A673 (cell line): ENCODE measurements around the gene SDCCAG8. TPM values are rescaled to one million over a fixed set of nuclear protein-coding genes. Genes with fewer than 3 reads are reported as not detected.

Experiments
- BruUV-seq: library from RNA; stranded (reverse); fragments of 400-500 nt; replicated peaks from 2 replicates; lab custom pipeline; 2021; lab: Mats Ljungman, UMichigan
- CTCF ChIA-PET: fragments of 300-600 bp; sonication (Branson Sonifier 250); formaldehyde crosslinking; loops from one replicate; lab custom pipeline; 2022; ENCODE audit warnings: antibody characterized with exemption; lab: Charles Lee
- POLR2A ChIA-PET: fragments of 300-600 bp; sonication (Branson Sonifier 250); formaldehyde crosslinking; loops from one replicate; lab custom pipeline; 2022; ENCODE audit warnings: antibody characterized with exemption; ENCODE audit not compliant: low non-redundant PET; lab: Charles Lee
- DNase-seq: peaks from one replicate; pipeline ENCODE4 v3.0.0-alpha.2; 2015; ENCODE audit warnings: low spot score
- H3K27ac ChIP-seq: fragments of 200-600 bp; sonication (generic); 2 replicates; pipeline ENCODE4 v1.5.1; 2016; ENCODE audit warnings: mixed run types, low read depth, mild to moderate bottlenecking, mixed read lengths, antibody characterized with exemption, low read length; ENCODE audit not compliant: poor library complexity, severe bottlenecking
- H3K27me3 ChIP-seq: fragments of 200-600 bp; sonication (generic); replicated peaks from 2 replicates; pipeline ENCODE4 v1.6.1; 2017; ENCODE audit warnings: mixed run types, low read depth, mild to moderate bottlenecking, mixed read lengths, antibody characterized with exemption, low read length; ENCODE audit not compliant: insufficient read depth, poor library complexity
- H3K36me3 ChIP-seq: fragments of 200-600 bp; sonication (generic); 2 replicates; pipeline ENCODE4 v1.6.1; 2016; ENCODE audit warnings: mixed run types, mild to moderate bottlenecking, mixed read lengths, antibody characterized with exemption, low read length; ENCODE audit not compliant: insufficient read depth, poor library complexity, severe bottlenecking
- H3K4me1 ChIP-seq: fragments of 200-600 bp; sonication (generic); 2 replicates; pipeline ENCODE4 v1.6.1; 2017; ENCODE audit warnings: mixed run types, mild to moderate bottlenecking, mixed read lengths, antibody characterized with exemption, low read length; ENCODE audit not compliant: insufficient read depth, poor library complexity, severe bottlenecking
- H3K4me3 ChIP-seq: fragments of 200-600 bp; sonication (generic); 2 replicates; pipeline ENCODE4 v1.5.1; 2016; ENCODE audit warnings: low read depth, mixed run types, mild to moderate bottlenecking, mixed read lengths, low read length; ENCODE audit not compliant: poor library complexity, severe bottlenecking
- H3K9me3 ChIP-seq: fragments of 200-600 bp; sonication (generic); 2 replicates; pipeline ENCODE4 v1.6.1; 2016; ENCODE audit warnings: mixed run types, low read depth, mild to moderate bottlenecking, mixed read lengths, antibody characterized with exemption, low read length; ENCODE audit not compliant: poor library complexity, severe bottlenecking
- CTCF ChIP-seq: fragments of 300-800, 200-600 bp; sonication (generic); conservative IDR thresholded peaks from 2 replicates; pipeline ENCODE4 v1.5.1; 2017; ENCODE audit warnings: low read depth, mild to moderate bottlenecking, antibody characterized with exemption, low read length, moderate library complexity, mixed read lengths
- EZH2 ChIP-seq: fragments of 200-600 bp; sonication (generic); IDR thresholded peaks from 2 replicates; pipeline ENCODE4 v1.6.1; 2017; ENCODE audit warnings: borderline replicate concordance, low read depth, mild to moderate bottlenecking, mixed read lengths, antibody characterized with exemption, low read length; ENCODE audit not compliant: poor library complexity, severe bottlenecking
- intact Hi-C: fragments of 100-400 bp; cut with micrococcal nuclease; formaldehyde crosslinking; loops from one replicate; pipeline ENCODE4 v1.10.0; 2022; ENCODE audit not compliant: unreplicated experiment
- total RNA-seq: library from RNA; stranded (reverse); gene quantifications from 2 replicates; pipeline ENCODE4 v1.2.3, GENCODE V29; 2021

Gene SDCCAG8
- total RNA-seq, 1 experiment from 2014 or later = 9.1 TPM

DNA sequence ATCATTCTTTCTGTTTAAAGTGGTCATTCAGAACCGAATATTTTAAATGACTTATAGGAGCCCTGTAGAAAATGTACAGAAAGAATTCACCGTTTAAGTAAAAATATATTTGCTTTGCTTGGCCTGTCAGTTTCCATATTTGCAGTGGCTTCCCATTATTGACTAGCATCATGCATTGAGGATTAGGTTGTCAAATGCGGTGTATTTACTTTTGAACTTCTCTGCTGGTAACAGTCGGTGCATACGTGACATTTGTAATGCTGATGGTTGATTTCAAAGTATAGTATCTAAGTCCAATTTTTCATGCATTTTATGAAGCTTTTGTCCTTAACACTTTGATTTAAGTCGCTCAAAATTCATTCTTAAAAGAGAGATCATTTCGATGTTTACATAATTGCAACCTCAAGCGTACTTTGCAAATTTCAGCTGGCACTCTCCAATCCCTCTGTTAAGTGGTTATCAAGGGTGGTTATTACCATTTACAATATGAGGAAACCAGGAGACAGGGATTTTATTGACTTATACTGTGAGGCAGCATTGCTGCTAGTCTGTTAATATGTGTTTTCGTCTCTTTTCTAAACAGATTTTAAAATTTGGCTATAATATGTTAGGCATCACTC lies 201.6 kb downstream of the SDCCAG8 start:
- Histone ChIP-seq H3K9me3 (no peaks in the 10 kb centered on the region), H3K36me3 (no peaks in the 10 kb centered on the region), H3K27me3 (no peaks in the 10 kb centered on the region), H3K4me1 (no peaks in the 10 kb centered on the region), H3K27ac (no peak overlapping the region), H3K4me3 (no peak overlapping the region)
- POLR2A ChIA-PET = no interaction called here
- TF ChIP-seq CTCF (no peak), EZH2 (no peak)
- CTCF ChIA-PET = no interaction called here
- intact Hi-C loops = no loop called here
- no peak for DNase-seq
- BruUV-seq = no TSS peak

DNA sequence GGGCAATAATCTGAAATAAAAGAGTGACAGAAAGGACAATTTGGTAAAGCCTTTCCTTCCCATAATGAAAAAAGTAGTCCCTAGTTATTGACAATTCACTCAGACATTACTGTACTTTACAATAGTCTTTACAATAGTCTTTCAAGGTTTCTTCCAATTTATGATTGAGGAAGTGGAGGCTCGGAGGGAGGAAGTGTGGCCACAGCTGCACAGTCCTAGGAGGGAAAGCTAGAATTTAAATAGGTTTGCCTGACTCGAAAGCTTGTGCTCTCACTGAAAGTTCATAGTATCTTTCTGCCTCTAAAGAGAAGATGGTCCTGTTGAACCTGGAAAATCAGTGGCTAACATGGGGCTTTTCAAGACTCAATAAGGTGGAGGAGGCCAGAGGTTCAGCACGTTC lies 203.2 kb downstream of the SDCCAG8 start:
- H3K27me3 ChIP-seq = no peaks in the 10 kb centered on the region
- H3K9me3 ChIP-seq = no peaks in the 10 kb centered on the region
- no peaks in the 10 kb centered on the region for H3K4me1 ChIP-seq
- POLR2A ChIA-PET = no interaction called here
- H3K27ac ChIP-seq = no peak overlapping the region
- no peaks in the 10 kb centered on the region for H3K36me3 ChIP-seq
- TF ChIP-seq CTCF (no peak), EZH2 (no peak)
- no peak overlapping the region for H3K4me3 ChIP-seq
- no peak for DNase-seq
- no TSS peak for BruUV-seq
- CTCF ChIA-PET = no interaction called here
- intact Hi-C loops = no loop called here

DNA sequence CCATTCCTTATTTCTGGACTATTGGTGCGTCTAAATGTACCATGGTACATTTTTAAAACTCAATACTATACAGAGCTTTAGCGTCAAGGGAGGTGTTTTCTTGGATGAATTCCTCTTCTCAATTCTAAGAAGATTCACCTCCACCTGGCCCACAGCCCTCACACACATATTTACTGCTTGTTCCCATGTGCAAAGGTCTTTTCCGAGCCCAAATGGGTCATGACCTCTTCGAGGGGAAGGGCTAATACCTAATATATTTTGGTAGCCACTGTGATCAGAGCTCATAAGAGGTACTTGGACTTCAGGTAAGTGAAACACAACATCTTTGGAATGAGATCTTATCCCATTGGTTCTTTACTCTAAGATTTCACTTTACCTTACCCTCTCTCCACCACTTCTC lies 205.9 kb downstream of the SDCCAG8 start:
- BruUV-seq = no TSS peak
- Histone ChIP-seq H3K36me3 (no peaks in the 10 kb centered on the region), H3K9me3 (no peaks in the 10 kb centered on the region), H3K27me3 (no peaks in the 10 kb centered on the region), H3K4me1 (no peaks in the 10 kb centered on the region), H3K4me3 (no peak overlapping the region), H3K27ac (no peak overlapping the region)
- POLR2A ChIA-PET = no interaction called here
- intact Hi-C loops = no loop called here
- CTCF ChIA-PET = no interaction called here
- TF ChIP-seq CTCF = no peak
- no peak for TF ChIP-seq EZH2
- DNase-seq = no peak
